Tibial artery (tissue), 4 donors: Measurements from ENCODE around the gene PTPN22.

Experiments
- DNase-seq, 2 donors: peaks; one replicate each; pipeline ENCODE4 v3.0.0-alpha.2; 2019
- H3K27ac ChIP-seq, 2 donors: fragments of 200-600 bp; sonication (generic) in 1 of 2; 1 replicate in 1 of 2; 2 replicates in 1 of 2; pipeline ENCODE4 v1.5.1; 2018 to 2019; ENCODE audit warnings: mild to moderate bottlenecking in 1 of 2
- H3K27me3 ChIP-seq, 2 donors: fragments of 200-600 bp; sonication (generic) in 1 of 2; one replicate each; pipeline versions ENCODE4 v1.5.1 to v1.6.0; 2016 to 2019
- H3K36me3 ChIP-seq, 3 donors: fragments of 200-600 bp; sonication (generic) in 2 of 3; one replicate each; pipeline ENCODE4 v1.5.1; 2016 to 2019; ENCODE audit warnings: mild to moderate bottlenecking in 2 of 3
- H3K4me1 ChIP-seq, 4 donors: fragments of 200-600 bp; sonication (generic) in 2 of 4; 1 replicate in 3 of 4; 2 replicates in 1 of 4; pipeline ENCODE4 v1.5.1; 2016 to 2019
- H3K4me3 ChIP-seq, 2 donors: fragments of 200-600 bp; sonication (generic) in 1 of 2; 1 replicate in 1 of 2; 2 replicates in 1 of 2; pipeline ENCODE4 v1.5.1; 2018 to 2019; ENCODE audit warnings: mild to moderate bottlenecking in 2 of 2
- H3K9me3 ChIP-seq, 3 donors: fragments of 200-600 bp; sonication (generic) in 1 of 3; one replicate each; pipeline ENCODE4 v1.5.1; 2016 to 2019
- intact Hi-C: fragments of 100-400 bp; cut with DNase I; formaldehyde crosslinking; loops from one replicate; pipeline ENCODE4 v1.15.0; 2023; ENCODE audit warnings: low total_unique reads
- TF ChIP-seq, protein P1 (sequence below), 2 experiments: fragments of 200-600 bp in 1 of 2; fragments of 450-650 bp in 1 of 2; IDR thresholded peaks; one replicate each; pipeline ENCODE4 v1.5.1; 2017 to 2019; ENCODE audit warnings: antibody characterized with exemption in 2 of 2, mild to moderate bottlenecking in 1 of 2, moderate library complexity in 1 of 2

PTPN22 gene

DNA sequence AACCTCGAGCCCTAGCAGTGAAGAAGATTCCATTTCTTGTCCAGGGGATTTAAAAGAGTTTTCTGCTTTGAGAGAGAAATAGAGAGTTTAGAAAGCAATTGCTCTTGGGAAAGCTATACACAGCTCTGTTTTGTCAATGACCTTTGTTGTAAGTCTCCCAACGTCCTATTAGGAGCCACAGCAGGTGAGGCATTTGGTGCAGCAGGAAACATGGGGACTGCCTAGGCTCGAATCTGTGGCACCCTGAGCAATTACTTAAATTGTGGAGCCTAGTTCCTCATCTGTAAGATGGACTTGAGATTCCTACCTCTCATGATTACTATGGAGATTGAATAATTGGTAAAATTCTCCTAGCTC, 41.8 kb upstream of the PTPN22 start:
- intact Hi-C loops, result no loop called here
- DNase-seq, result no peak
- Histone ChIP-seq H3K36me3 (peaks cover 1 to 31% (median 23%) of the 10 kb centered on the region in 3 donors), H3K27ac (peak overlapping the region; percentile 73 to 85), H3K4me1 (peaks cover 0 to 19% (median 11%) of the 10 kb centered on the region in 4 donors), H3K27me3 (no peaks in the 10 kb centered on the region), H3K9me3 (no peaks in the 10 kb centered on the region), H3K4me3 (no peak overlapping the region)
- TF ChIP-seq, protein P1, sequence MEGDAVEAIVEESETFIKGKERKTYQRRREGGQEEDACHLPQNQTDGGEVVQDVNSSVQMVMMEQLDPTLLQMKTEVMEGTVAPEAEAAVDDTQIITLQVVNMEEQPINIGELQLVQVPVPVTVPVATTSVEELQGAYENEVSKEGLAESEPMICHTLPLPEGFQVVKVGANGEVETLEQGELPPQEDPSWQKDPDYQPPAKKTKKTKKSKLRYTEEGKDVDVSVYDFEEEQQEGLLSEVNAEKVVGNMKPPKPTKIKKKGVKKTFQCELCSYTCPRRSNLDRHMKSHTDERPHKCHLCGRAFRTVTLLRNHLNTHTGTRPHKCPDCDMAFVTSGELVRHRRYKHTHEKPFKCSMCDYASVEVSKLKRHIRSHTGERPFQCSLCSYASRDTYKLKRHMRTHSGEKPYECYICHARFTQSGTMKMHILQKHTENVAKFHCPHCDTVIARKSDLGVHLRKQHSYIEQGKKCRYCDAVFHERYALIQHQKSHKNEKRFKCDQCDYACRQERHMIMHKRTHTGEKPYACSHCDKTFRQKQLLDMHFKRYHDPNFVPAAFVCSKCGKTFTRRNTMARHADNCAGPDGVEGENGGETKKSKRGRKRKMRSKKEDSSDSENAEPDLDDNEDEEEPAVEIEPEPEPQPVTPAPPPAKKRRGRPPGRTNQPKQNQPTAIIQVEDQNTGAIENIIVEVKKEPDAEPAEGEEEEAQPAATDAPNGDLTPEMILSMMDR (IDR thresholded peaks at IDR 0.05), result no peak

DNA sequence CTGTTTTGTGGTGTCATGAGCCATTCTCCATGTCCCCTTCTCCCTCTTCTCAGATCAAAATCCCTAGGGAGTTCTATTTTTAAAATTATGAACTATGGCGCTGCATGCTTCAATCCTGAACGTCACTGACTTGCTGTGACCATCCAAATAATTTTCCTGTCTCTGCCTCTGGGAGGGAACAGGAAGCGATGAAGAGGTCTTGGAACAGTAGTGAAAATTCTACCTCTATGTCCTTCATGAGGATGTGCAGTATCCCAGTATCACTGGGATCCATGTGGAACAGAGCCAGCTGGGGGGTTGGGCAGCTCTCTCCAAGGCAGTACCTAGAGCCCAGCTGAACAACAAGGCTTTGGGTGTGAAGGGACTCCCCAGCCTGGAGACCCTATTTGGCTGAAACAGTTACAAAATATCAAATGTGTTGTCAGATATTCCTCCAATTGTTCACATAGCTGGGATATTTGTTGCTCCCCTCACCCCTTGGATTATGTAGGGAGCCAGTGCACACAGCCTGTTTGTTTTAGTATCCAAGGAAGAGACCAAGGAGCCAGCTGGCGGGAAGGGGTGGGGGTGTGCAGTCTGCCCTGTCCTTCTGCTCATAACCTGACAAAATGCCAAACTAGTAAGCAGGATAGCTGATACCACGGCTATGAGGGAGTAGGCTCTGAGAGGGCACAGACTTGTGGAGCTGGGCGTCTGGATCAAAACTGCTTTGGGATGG, 41.2 kb upstream of the PTPN22 start:
- peak overlapping the region; percentile 73 to 85 for H3K27ac ChIP-seq
- no peaks in the 10 kb centered on the region for H3K9me3 ChIP-seq
- H3K27me3 ChIP-seq, result no peaks in the 10 kb centered on the region
- intact Hi-C loops, result no loop called here
- DNase-seq, result no peak
- TF ChIP-seq, protein P1 (IDR thresholded peaks at IDR 0.05), result no peak
- H3K36me3 ChIP-seq, result peaks cover 5 to 37% (median 24%) of the 10 kb centered on the region in 3 donors
- no peak overlapping the region for H3K4me3 ChIP-seq
- peaks cover 0 to 19% (median 11%) of the 10 kb centered on the region in 4 donors for H3K4me1 ChIP-seq

DNA sequence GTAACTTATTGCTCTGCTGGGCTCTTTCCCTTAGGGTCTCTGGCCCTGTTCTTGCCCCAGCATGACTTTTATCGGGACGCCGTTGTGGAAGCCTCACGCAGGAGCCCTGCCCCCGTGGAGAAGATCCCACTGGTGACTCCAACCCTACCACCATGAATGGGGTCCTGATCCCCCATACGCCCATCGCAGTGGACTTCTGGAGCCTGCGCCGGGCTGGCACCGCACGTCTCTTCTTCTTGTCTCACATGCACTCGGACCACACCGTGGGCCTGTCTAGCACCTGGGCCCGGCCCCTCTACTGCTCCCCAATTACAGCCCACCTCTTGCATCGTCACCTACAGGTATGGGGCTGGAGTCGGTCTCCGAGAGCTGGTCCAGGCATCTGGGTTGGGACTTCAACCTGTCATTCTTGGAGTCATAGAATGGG, 33.9 kb upstream of the PTPN22 start:
- Histone ChIP-seq H3K4me1 (peaks cover 0 to 28% (median 10%) of the 10 kb centered on the region in 4 donors), H3K27me3 (no peaks in the 10 kb centered on the region), H3K27ac (peak overlapping the region; percentile 80 to 83), H3K9me3 (no peaks in the 10 kb centered on the region), H3K4me3 (peak overlapping the region; percentile 61 to 87), H3K36me3 (peaks cover 5 to 34% (median 8%) of the 10 kb centered on the region in 3 donors)
- DNase-seq, result peak in 1 of 2 donors; percentile 50
- intact Hi-C loops, result loop anchor here (1.0 to 10.0 kb wide), 3 partner anchors 24 to 151 kb away; partner anchors contain the start of genes HIPK1, PHTF1 and RSBN1
- TF ChIP-seq, protein P1 (IDR thresholded peaks at IDR 0.05), result no peak

DNA sequence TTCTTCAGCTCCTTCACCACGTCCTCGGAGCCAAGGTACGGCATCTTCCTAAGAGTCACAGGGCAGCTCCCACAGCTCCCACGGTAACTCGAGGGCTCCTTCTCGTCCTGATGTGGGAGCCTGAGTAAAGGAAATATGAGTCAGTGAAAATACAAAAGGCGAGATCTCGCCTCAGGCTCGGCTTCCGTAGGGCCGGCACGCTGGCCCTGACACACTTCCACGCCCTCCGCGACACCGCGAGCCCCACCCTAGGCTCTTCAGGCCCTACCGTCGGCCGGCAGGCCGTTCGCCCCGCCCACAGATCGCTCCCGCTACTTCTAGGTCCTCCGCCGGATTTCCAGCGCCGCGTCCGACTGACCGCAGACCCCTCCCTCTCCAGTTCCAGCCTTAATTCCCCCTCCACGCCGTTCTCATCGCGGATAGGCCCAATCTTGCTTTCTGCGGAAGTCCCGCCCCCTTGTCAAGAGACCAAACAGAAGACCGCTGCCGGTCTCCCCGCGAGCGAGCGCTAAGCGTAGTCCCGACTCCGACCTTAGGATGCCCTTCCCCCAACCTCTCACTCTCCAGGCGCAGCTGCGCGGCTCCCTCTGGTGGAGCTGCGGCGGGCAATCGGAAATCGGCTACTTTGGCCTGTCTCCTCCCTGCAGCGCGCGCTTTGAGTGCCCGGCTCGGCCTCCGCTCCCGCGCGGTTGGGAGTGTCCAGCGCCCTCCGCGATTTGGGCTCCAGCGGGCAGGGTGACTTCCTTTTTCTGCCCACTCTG, 33.3 kb upstream of the PTPN22 start, which contains the start of the genes AP4B1 and DCLRE1B:
Gene AP4B1 (minus strand): TSS at position 126 of the 761 bp plus-strand sequence. CDS start 82 bp downstream, at position 44.
Gene DCLRE1B (plus strand): TSS at position 653 of the 761 bp plus-strand sequence. CDS start 261 bp downstream, outside the sequence.
- Histone ChIP-seq H3K36me3 (peaks cover 5 to 34% (median 7%) of the 10 kb centered on the region in 3 donors), H3K4me1 (peaks cover 0 to 28% (median 10%) of the 10 kb centered on the region in 4 donors), H3K27ac (peak within 1 kb of the TSS; percentile 80 to 83), H3K9me3 (no peaks in the 10 kb centered on the region), H3K27me3 (no peaks in the 10 kb centered on the region), H3K4me3 (peak within 1 kb of the TSS; percentile 61 to 87)
- TF ChIP-seq, protein P1 (IDR thresholded peaks at IDR 0.05), result peak; percentile 62 to 80
- DNase-seq, result peak; percentile 99 to 100
- intact Hi-C loops, result loop anchor here (1.0 to 10.0 kb wide), 3 partner anchors 24 to 150 kb away; partner anchors contain the start of genes HIPK1, PHTF1 and RSBN1

DNA sequence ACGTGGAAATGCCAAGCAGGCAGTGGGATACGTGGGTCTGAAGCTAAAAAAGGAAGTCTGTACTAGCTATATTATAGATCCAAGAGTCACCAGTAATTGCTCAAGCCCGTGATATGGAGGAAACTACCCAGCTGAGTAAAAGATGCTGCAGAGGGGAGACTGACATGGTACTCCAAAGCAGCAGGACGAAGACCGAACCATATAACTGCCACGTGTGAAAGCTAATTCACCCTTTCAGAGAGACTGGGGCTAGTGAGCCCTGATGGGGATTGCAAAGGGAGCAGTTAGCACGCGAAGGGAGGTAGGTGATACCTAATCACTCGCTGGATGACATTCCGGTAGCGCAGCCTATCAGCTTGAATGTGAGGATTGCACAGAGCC, 32.8 kb upstream of the PTPN22 start:
- H3K9me3 ChIP-seq, result no peaks in the 10 kb centered on the region
- intact Hi-C loops, result loop anchor here (10.0 kb wide), 2 partner anchors 89 to 149 kb away; partner anchors contain the start of genes PHTF1 and RSBN1
- peaks cover 0 to 30% (median 12%) of the 10 kb centered on the region in 4 donors for H3K4me1 ChIP-seq
- H3K27ac ChIP-seq, result peak overlapping the region; percentile 80 to 83
- no peak for DNase-seq
- TF ChIP-seq, protein P1 (IDR thresholded peaks at IDR 0.05), result no peak
- peaks cover 5 to 37% (median 7%) of the 10 kb centered on the region in 3 donors for H3K36me3 ChIP-seq
- no peaks in the 10 kb centered on the region for H3K27me3 ChIP-seq
- H3K4me3 ChIP-seq, result peak overlapping the region; percentile 61 to 87
